H1 (cell line): ENCODE results near the gene THADA. TPM values are rescaled to one million over a fixed set of nuclear protein-coding genes. Genes with fewer than 3 reads are reported as not detected.

ENCODE experiments used
- CTCF ChIA-PET: fragments of 300-600 bp; sonication (Branson Sonifier 250); formaldehyde crosslinking; loops from one replicate; lab custom pipeline; 2021; ENCODE audit not compliant: partially characterized antibody; lab: Charles Lee
- POLR2A ChIA-PET: fragments of 300-600 bp; sonication (Branson Sonifier 250); formaldehyde crosslinking; loops from one replicate; lab custom pipeline; 2021; ENCODE audit warnings: inconsistent platforms; ENCODE audit not compliant: partially characterized antibody; lab: Charles Lee
- DNase-seq, 2 experiments: peaks; one replicate each; pipeline versions ENCODE4 v3.0.0 to v3.0.0-alpha.2; 2010 to 2022; ENCODE audit warnings: low spot score in 2 of 2, low read depth in 1 of 2, mixed read lengths in 1 of 2
- FAIRE-seq: peaks from 2 replicates; lab custom pipeline; 2011; peaks lifted over from hg19 to GRCh38; lab: Jason Lieb, UNC
- H2AFZ ChIP-seq: 2 replicates; pipeline ENCODE4 v1.8.1; 2012; ENCODE audit warnings: low read length, inconsistent platforms
- H2AK5ac ChIP-seq: 2 replicates; pipeline ENCODE4 v1.6.1; 2013; ENCODE audit warnings: low read depth, low read length
- H2BK120ac ChIP-seq: replicated peaks from 2 replicates; pipeline ENCODE3; 2013; ENCODE audit warnings: low read depth, low read length, inconsistent platforms
- H2BK12ac ChIP-seq: 2 replicates; pipeline ENCODE4 v1.6.1; 2013; ENCODE audit warnings: low read depth, low read length
- H2BK15ac ChIP-seq: 2 replicates; pipeline ENCODE4 v1.6.1; 2013; ENCODE audit warnings: low read length
- H2BK20ac ChIP-seq: 2 replicates; pipeline ENCODE4 v1.6.1; 2013; ENCODE audit warnings: low read length
- H2BK5ac ChIP-seq: 2 replicates; pipeline ENCODE4 v1.6.1; 2013; ENCODE audit warnings: low read depth, low read length
- H3K14ac ChIP-seq: 2 replicates; pipeline ENCODE4 v1.6.1; 2013; ENCODE audit warnings: inconsistent platforms; ENCODE audit not compliant: insufficient read length
- H3K18ac ChIP-seq: 2 replicates; pipeline ENCODE4 v1.6.1; 2013; ENCODE audit warnings: low read length; ENCODE audit errors: extremely low read depth
- H3K23ac ChIP-seq: 2 replicates; pipeline ENCODE4 v1.6.1; 2013; ENCODE audit warnings: inconsistent platforms; ENCODE audit not compliant: insufficient read length
- H3K23me2 ChIP-seq: 2 replicates; pipeline ENCODE4 v1.6.1; 2013; ENCODE audit warnings: low read depth, low read length
- H3K27ac ChIP-seq: 2 replicates; pipeline ENCODE4 v1.6.1; 2011; ENCODE audit warnings: low read depth, low read length, inconsistent platforms
- H3K27me3 ChIP-seq, 4 experiments: replicated peaks in 1 of 4; 1 replicate in 1 of 4; 2 replicates in 3 of 4; pipeline versions ENCODE4 v1.6.1 to v1.8.1; 2011 to 2013; ENCODE audit warnings: low read length in 3 of 4, mild to moderate bottlenecking in 3 of 4, inconsistent platforms in 2 of 4, mixed read lengths in 2 of 4, moderate library complexity in 1 of 4; ENCODE audit not compliant: control insufficient read depth in 3 of 4, insufficient read depth in 3 of 4; ENCODE audit errors: extremely low read depth in 1 of 4
- H3K36me3 ChIP-seq, 4 experiments: 2 replicates each; pipeline versions ENCODE4 v1.6.1 to v1.8.1; 2011 to 2013; ENCODE audit warnings: mild to moderate bottlenecking in 4 of 4, low read length in 3 of 4, moderate library complexity in 2 of 4, control low read depth in 1 of 4, inconsistent platforms in 1 of 4; ENCODE audit not compliant: insufficient read depth in 4 of 4, control insufficient read depth in 2 of 4
- H3K4ac ChIP-seq: replicated peaks from 2 replicates; pipeline ENCODE3; 2013; ENCODE audit warnings: low read length, low read depth, mixed read lengths, inconsistent platforms; ENCODE audit not compliant: insufficient read length
- H3K4me1 ChIP-seq, 4 experiments: replicated peaks in 1 of 4; 1 replicate in 1 of 4; 2 replicates in 3 of 4; pipeline versions ENCODE4 v1.6.1 to v1.8.1; 2011 to 2013; ENCODE audit warnings: low read length in 3 of 4, inconsistent platforms in 2 of 4, mixed read lengths in 1 of 4; ENCODE audit not compliant: insufficient read depth in 4 of 4, control insufficient read depth in 3 of 4
- H3K4me2 ChIP-seq, 2 experiments: 2 replicates each; pipeline versions ENCODE4 v1.6.1 to v1.8.1; 2011 to 2013; ENCODE audit warnings: low read depth in 2 of 2, low read length in 2 of 2, control low read depth in 1 of 2, inconsistent platforms in 1 of 2, mild to moderate bottlenecking in 1 of 2; ENCODE audit not compliant: insufficient read depth in 1 of 2
- H3K4me3 ChIP-seq, 4 experiments: fragments of 200-600, 300-600 bp in 1 of 4; sonication (generic), shearing (Covaris generic), sonication (Bioruptor Twin) in 1 of 4; 2 replicates each; pipeline versions ENCODE4 v1.5.1 to v1.8.1; 2011 to 2016; ENCODE audit warnings: low read length in 4 of 4, low read depth in 3 of 4, control low read depth in 2 of 4, inconsistent platforms in 2 of 4, mild to moderate bottlenecking in 2 of 4, mixed read lengths in 1 of 4, moderate library complexity in 1 of 4; ENCODE audit not compliant: insufficient read depth in 2 of 4; ENCODE audit errors: extremely low read depth in 1 of 4
- H3K56ac ChIP-seq: replicated peaks from 2 replicates; pipeline ENCODE3; 2013; ENCODE audit warnings: low read depth, mild to moderate bottlenecking, mixed read lengths, low read length, inconsistent platforms; ENCODE audit not compliant: insufficient read length
- H3K79me1 ChIP-seq: 2 replicates; pipeline ENCODE4 v1.6.1; 2013; ENCODE audit warnings: low read depth, low read length, control low read depth
- H3K79me2 ChIP-seq, 2 experiments: 2 replicates each; pipeline versions ENCODE4 v1.6.1 to v1.8.1; 2012 to 2013; ENCODE audit warnings: low read length in 2 of 2, mild to moderate bottlenecking in 2 of 2, inconsistent platforms in 1 of 2; ENCODE audit not compliant: insufficient read depth in 2 of 2, control insufficient read depth in 1 of 2
- H3K9ac ChIP-seq, 4 experiments: replicated peaks in 1 of 4; 1 replicate in 1 of 4; 2 replicates in 3 of 4; pipeline versions ENCODE4 v1.6.1 to v1.8.1; 2011 to 2013; ENCODE audit warnings: low read depth in 3 of 4, low read length in 3 of 4, control low read depth in 2 of 4, mild to moderate bottlenecking in 2 of 4, moderate library complexity in 2 of 4, inconsistent platforms in 1 of 4; ENCODE audit errors: extremely low read depth in 1 of 4
- H3K9me3 ChIP-seq, 2 experiments: 2 replicates each; pipeline versions ENCODE4 v1.6.1 to v1.8.1; 2012 to 2013; ENCODE audit warnings: mild to moderate bottlenecking in 2 of 2, moderate library complexity in 2 of 2, control low read depth in 1 of 2, inconsistent platforms in 1 of 2, low read depth in 1 of 2, low read length in 1 of 2, mixed read lengths in 1 of 2; ENCODE audit not compliant: insufficient read depth in 2 of 2
- H4K20me1 ChIP-seq, 2 experiments: replicated peaks in 1 of 2; 2 replicates each; pipeline versions ENCODE3 to v1.8.1; 2011 to 2013; ENCODE audit warnings: inconsistent platforms in 2 of 2, low read length in 2 of 2, mild to moderate bottlenecking in 1 of 2; ENCODE audit not compliant: insufficient read depth in 2 of 2, control insufficient read depth in 1 of 2
- H4K5ac ChIP-seq: 2 replicates; pipeline ENCODE4 v1.6.1; 2013; ENCODE audit warnings: low read length, low read depth, mixed read lengths, inconsistent platforms; ENCODE audit not compliant: insufficient read length
- H4K8ac ChIP-seq: 2 replicates; pipeline ENCODE4 v1.8.0; 2013; ENCODE audit warnings: mild to moderate bottlenecking, moderate library complexity, low read length, inconsistent platforms; ENCODE audit not compliant: insufficient read depth; ENCODE audit errors: extremely low read depth
- H4K91ac ChIP-seq: replicated peaks from 2 replicates; pipeline ENCODE3; 2013; ENCODE audit warnings: low read length, mixed read lengths, inconsistent platforms; ENCODE audit not compliant: insufficient read length
- BCL11A ChIP-seq, 2 experiments: IDR thresholded peaks; one replicate each; pipeline ENCODE4 v1.6.1; 2011; ENCODE audit warnings: low read depth in 2 of 2, low read length in 2 of 2, mild to moderate bottlenecking in 2 of 2
- CBX5 ChIP-seq: fragments of 300-800, 300-1000 bp; sonication (generic); IDR thresholded peaks from 2 replicates; pipeline ENCODE4 v1.7.1; 2016; ENCODE audit warnings: antibody characterized with exemption, low read length, low read depth
- GABPA ChIP-seq: IDR thresholded peaks from 2 replicates; pipeline ENCODE4 v1.6.1; 2011; ENCODE audit warnings: mild to moderate bottlenecking, low read length, moderate library complexity, borderline replicate concordance; ENCODE audit not compliant: insufficient read depth
- KDM1A ChIP-seq: fragments of 200-600, 300-600 bp; sonication (generic); IDR thresholded peaks from 2 replicates; pipeline ENCODE4 v1.7.1; 2016; ENCODE audit warnings: mild to moderate bottlenecking, low read length, borderline replicate concordance
- PHF8 ChIP-seq: fragments of 200-600 bp; sonication (generic); conservative IDR thresholded peaks from 2 replicates; pipeline ENCODE4 v1.7.1; 2012; ENCODE audit warnings: low read depth, mild to moderate bottlenecking, inconsistent platforms, low read length, moderate library complexity
- POLR2AphosphoS5 ChIP-seq: IDR thresholded peaks from 2 replicates; pipeline ENCODE4 v1.6.1; 2011; ENCODE audit warnings: low read depth, low read length
- POU5F1 ChIP-seq: IDR thresholded peaks from 2 replicates; pipeline ENCODE4 v1.6.1; 2011; ENCODE audit warnings: low read depth, mild to moderate bottlenecking, low read length, moderate library complexity
- RNF2 ChIP-seq: fragments of 200-900, 300-1000 bp; sonication (generic); IDR thresholded peaks from 2 replicates; pipeline ENCODE4 v1.7.1; 2016; ENCODE audit warnings: borderline replicate concordance, low read depth, mild to moderate bottlenecking, antibody characterized with exemption, low read length; ENCODE audit not compliant: poor library complexity, severe bottlenecking; ENCODE audit errors: missing control alignments
- SIRT6 ChIP-seq: IDR thresholded peaks from one replicate; pipeline ENCODE4 v1.7.1; 2012; ENCODE audit warnings: low read length, inconsistent platforms
- SIX5 ChIP-seq: IDR thresholded peaks from 2 replicates; pipeline ENCODE4 v1.6.1; 2011; ENCODE audit warnings: mild to moderate bottlenecking, low read depth, low read length
- TAF1 ChIP-seq: IDR thresholded peaks from 2 replicates; pipeline ENCODE4 v1.6.1; 2011; ENCODE audit warnings: mild to moderate bottlenecking, low read depth, low read length
- WGBS, 2 experiments: shearing (Covaris generic) in 1 of 2; methylation state at CpG; one replicate each; pipeline versions ENCODE4 v1.1.6 to v1.1.7; 2013 to 2015; ENCODE audit warnings: low lambda C conversion rate in 2 of 2, mixed read lengths in 2 of 2, inconsistent platforms in 1 of 2, low coverage in 1 of 2, missing lambda C conversion rate in 1 of 2; ENCODE audit not compliant: insufficient replicate concordance in 2 of 2, insufficient coverage in 1 of 2, insufficient read length in 1 of 2; ENCODE audit errors: extremely low coverage in 1 of 2, missing lambda C conversion rate in 1 of 2; 5-methylcytosine and 5-hydroxymethylcytosine counted together
- polyA plus RNA-seq, 7 experiments: library from polyadenylated mRNA; depleted of rRNA in 3 of 7; stranded (reverse) in 5 of 7; unstranded in 2 of 7; fragments of >200 nt in 5 of 7; fragments of 200-250 nt in 2 of 7; gene quantifications; 1 replicate in 5 of 7; 2 replicates in 1 of 7; 4 replicates in 1 of 7; pipeline versions ENCODE4 v1.2.1 to v1.2.3, GENCODE V29; 2011 to 2013; ENCODE audit warnings: missing spikeins in 2 of 7, mixed read lengths in 2 of 7
- total RNA-seq: library from RNA; stranded (reverse); fragmentation: NEBNext Ultra II Directional; extraction: Animal tissue kit (Norgen Biotek cat#: 25700); gene quantifications from 2 replicates; pipeline ENCODE4 v1.2.1, GENCODE V29; 2021
- TF ChIP-seq, protein P1 (sequence below), 3 experiments: IDR thresholded peaks; 1 replicate in 2 of 3; 2 replicates in 1 of 3; pipeline versions ENCODE4 v1.5.1 to v1.6.1; 2011; ENCODE audit warnings: low read length in 3 of 3, mild to moderate bottlenecking in 3 of 3, inconsistent platforms in 2 of 3, low read depth in 1 of 3, moderate library complexity in 1 of 3; ENCODE audit not compliant: insufficient read depth in 1 of 3; ENCODE audit errors: control extremely low read depth in 1 of 3

THADA gene
- total and polyA plus RNA-seq, 2 of the 8 experiments (the other 6 are each of a cell fraction or from before 2014, with no cell fraction given) = 22.4 to 26.8 TPM

DNA sequence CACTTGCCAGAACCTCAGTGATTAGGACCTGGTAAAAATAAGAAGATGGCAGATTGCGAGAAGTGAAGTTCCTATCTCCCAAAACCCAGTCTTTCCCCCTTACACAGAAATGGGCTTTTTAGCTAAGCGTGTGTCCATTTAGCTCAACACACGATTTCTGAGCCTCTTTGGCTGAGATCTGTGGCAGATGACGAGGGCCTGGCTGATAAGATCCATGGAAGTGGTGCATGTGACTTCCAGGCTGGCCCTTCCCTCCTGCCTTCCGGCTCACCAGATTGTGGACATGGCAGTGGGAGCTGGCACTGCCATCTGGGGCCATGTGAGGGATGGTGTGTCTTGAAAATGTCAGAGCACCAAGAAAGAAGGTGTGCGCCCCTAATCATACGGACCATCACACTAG lies 328.5 kb downstream of the THADA start:
- Histone ChIP-seq H3K9ac (no peak overlapping the region), H2BK120ac (no peak overlapping the region), H3K4me3 (no peak overlapping the region), H3K56ac (no peak overlapping the region), H3K4me2 (no peak overlapping the region), H2AFZ (no peak overlapping the region), H3K18ac (no peak overlapping the region), H2BK5ac (no peak overlapping the region), H4K20me1 (no peaks in the 10 kb centered on the region), H4K8ac (no peak overlapping the region), H3K4me1 (peaks cover 0 to 12% (median 3%) of the 10 kb centered on the region in 4 experiments; a peak in 3 of 7 replicates), H3K27me3 (no peaks in the 10 kb centered on the region), H3K23ac (no peak overlapping the region), H3K4ac (no peak overlapping the region), H3K36me3 (no peaks in the 10 kb centered on the region), H4K5ac (no peak overlapping the region), H2BK15ac (no peak overlapping the region), H3K14ac (no peak overlapping the region), H4K91ac (no peak overlapping the region), H3K79me1 (no peaks in the 10 kb centered on the region), H2BK20ac (no peak overlapping the region), H2AK5ac (no peak overlapping the region), H3K23me2 (no peaks in the 10 kb centered on the region; the same call in 1 of the 2 replicates), H2BK12ac (no peak overlapping the region), H3K9me3 (no peaks in the 10 kb centered on the region), H3K27ac (no peak overlapping the region), H3K79me2 (no peaks in the 10 kb centered on the region)
- FAIRE-seq (no peak), DNase-seq (no peak)
- CTCF ChIA-PET = interaction anchor here (0.5 to 1.5 kb wide), 12 partner anchors 11 to 454 kb away, joined by 3 to 7 read pairs (median 4); no protein-coding TSS in a partner anchor
- POLR2A ChIA-PET = interaction anchor here (1.0 kb wide), 1 partner anchor 26 kb away, joined by 4 read pairs; no protein-coding TSS in a partner anchor
- WGBS, 2 experiments = 95% methylated on average over 7 of the region's 7 CpGs; no CpG with 5 or more reads in 1 of the 2 experiments
- no peak for TF ChIP-seq SIRT6
- no peak for TF ChIP-seq POU5F1
- TF ChIP-seq TAF1 = no peak
- no peak for TF ChIP-seq BCL11A (IDR thresholded peaks at IDR 0.05; ENCODE audit: low read depth in 2 of 2, low read length in 2 of 2)
- TF ChIP-seq SIX5 = no peak
- TF ChIP-seq CBX5 = no peak
- no peak for TF ChIP-seq KDM1A
- TF ChIP-seq GABPA = no peak
- TF ChIP-seq, protein P1, sequence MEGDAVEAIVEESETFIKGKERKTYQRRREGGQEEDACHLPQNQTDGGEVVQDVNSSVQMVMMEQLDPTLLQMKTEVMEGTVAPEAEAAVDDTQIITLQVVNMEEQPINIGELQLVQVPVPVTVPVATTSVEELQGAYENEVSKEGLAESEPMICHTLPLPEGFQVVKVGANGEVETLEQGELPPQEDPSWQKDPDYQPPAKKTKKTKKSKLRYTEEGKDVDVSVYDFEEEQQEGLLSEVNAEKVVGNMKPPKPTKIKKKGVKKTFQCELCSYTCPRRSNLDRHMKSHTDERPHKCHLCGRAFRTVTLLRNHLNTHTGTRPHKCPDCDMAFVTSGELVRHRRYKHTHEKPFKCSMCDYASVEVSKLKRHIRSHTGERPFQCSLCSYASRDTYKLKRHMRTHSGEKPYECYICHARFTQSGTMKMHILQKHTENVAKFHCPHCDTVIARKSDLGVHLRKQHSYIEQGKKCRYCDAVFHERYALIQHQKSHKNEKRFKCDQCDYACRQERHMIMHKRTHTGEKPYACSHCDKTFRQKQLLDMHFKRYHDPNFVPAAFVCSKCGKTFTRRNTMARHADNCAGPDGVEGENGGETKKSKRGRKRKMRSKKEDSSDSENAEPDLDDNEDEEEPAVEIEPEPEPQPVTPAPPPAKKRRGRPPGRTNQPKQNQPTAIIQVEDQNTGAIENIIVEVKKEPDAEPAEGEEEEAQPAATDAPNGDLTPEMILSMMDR (IDR thresholded peaks at IDR 0.05; ENCODE audit: control extremely low read depth in 1 of 3, insufficient read depth in 1 of 3, low read depth in 1 of 3, low read length in 3 of 3) = no peak
- TF ChIP-seq RNF2 = no peak
- TF ChIP-seq POLR2AphosphoS5 = no peak
- no peak for TF ChIP-seq PHF8
